Astrocyte (in vitro differentiated cells and primary cell): Measurements from ENCODE around the gene SYT2. TPM values are rescaled to one million over a fixed set of nuclear protein-coding genes. Genes with fewer than 3 reads are reported as not detected.

Source experiments
- DNase-seq: peaks from one replicate; pipeline ENCODE4 v3.0.0-alpha.2; 2010; ENCODE audit warnings: low read depth
- FAIRE-seq: peaks from 2 replicates; lab custom pipeline; 2011; peaks lifted over from hg19 to GRCh38; lab: Jason Lieb, UNC
- H2AFZ ChIP-seq: 2 replicates; pipeline ENCODE4 v1.6.0; 2012; ENCODE audit warnings: low read depth, low read length, inconsistent platforms
- H3K27ac ChIP-seq: 2 replicates; pipeline ENCODE4 v1.5.1; 2011; ENCODE audit warnings: low read depth, low read length, inconsistent platforms
- H3K27me3 ChIP-seq: 2 replicates; pipeline ENCODE4 v1.6.0; 2011; ENCODE audit warnings: low read length, inconsistent platforms; ENCODE audit not compliant: insufficient read depth
- H3K36me3 ChIP-seq: 2 replicates; pipeline ENCODE4 v1.5.1; 2011; ENCODE audit warnings: low read length, inconsistent platforms; ENCODE audit not compliant: insufficient read depth
- H3K4me1 ChIP-seq: 2 replicates; pipeline ENCODE4 v1.5.1; 2011; ENCODE audit warnings: low read length, inconsistent platforms; ENCODE audit not compliant: insufficient read depth
- H3K4me2 ChIP-seq: 2 replicates; pipeline ENCODE4 v1.6.0; 2012; ENCODE audit warnings: low read length, inconsistent platforms
- H3K4me3 ChIP-seq: 2 replicates; pipeline ENCODE4 v1.5.1; 2011; ENCODE audit warnings: low read depth, mild to moderate bottlenecking, low read length, inconsistent platforms; ENCODE audit not compliant: insufficient read depth
- H3K79me2 ChIP-seq: 2 replicates; pipeline ENCODE4 v1.6.0; 2012; ENCODE audit warnings: mild to moderate bottlenecking, low read length, inconsistent platforms; ENCODE audit not compliant: insufficient read depth
- H3K9ac ChIP-seq: 2 replicates; pipeline ENCODE4 v1.6.0; 2012; ENCODE audit warnings: mild to moderate bottlenecking, low read length, inconsistent platforms
- H3K9me3 ChIP-seq: 2 replicates; pipeline ENCODE4 v1.5.1; 2012; ENCODE audit warnings: low read depth, mild to moderate bottlenecking, low read length, inconsistent platforms; ENCODE audit not compliant: insufficient read depth
- H4K20me1 ChIP-seq: 2 replicates; pipeline ENCODE4 v1.6.0; 2012; ENCODE audit warnings: low read length, inconsistent platforms; ENCODE audit not compliant: insufficient read depth
- H3K27ac Mint-ChIP-seq: one replicate; pipeline ENCODE4 v1.8.0; 2021; ENCODE audit warnings: mild to moderate bottlenecking, mixed read lengths; ENCODE audit not compliant: unreplicated experiment
- H3K27me3 Mint-ChIP-seq: one replicate; pipeline ENCODE4 v1.8.0; 2021; ENCODE audit warnings: low read depth, mixed read lengths; ENCODE audit not compliant: unreplicated experiment
- H3K36me3 Mint-ChIP-seq: one replicate; pipeline ENCODE4 v1.8.0; 2021; ENCODE audit warnings: low read depth, mixed read lengths; ENCODE audit not compliant: unreplicated experiment
- H3K4me1 Mint-ChIP-seq: one replicate; pipeline ENCODE4 v1.8.0; 2021; ENCODE audit warnings: low read depth, mixed read lengths; ENCODE audit not compliant: unreplicated experiment
- H3K4me3 Mint-ChIP-seq: one replicate; pipeline ENCODE4 v1.8.0; 2021; ENCODE audit warnings: mild to moderate bottlenecking, moderate library complexity, mixed read lengths; ENCODE audit not compliant: unreplicated experiment
- H3K9me3 Mint-ChIP-seq: one replicate; pipeline ENCODE4 v1.8.0; 2021; ENCODE audit warnings: mild to moderate bottlenecking, mixed read lengths; ENCODE audit not compliant: unreplicated experiment
- EZH2 ChIP-seq: IDR thresholded peaks from 2 replicates; pipeline ENCODE4 v1.6.1; 2012; ENCODE audit warnings: mild to moderate bottlenecking, low read length, inconsistent platforms; ENCODE audit not compliant: insufficient read depth
- total RNA-seq: library from RNA; stranded (reverse); gene quantifications from 2 replicates; pipeline ENCODE4 v1.2.1, GENCODE V29; 2021
- TF ChIP-seq, protein P1 (sequence below): IDR thresholded peaks from 2 replicates; pipeline ENCODE4 v1.5.1; 2011; ENCODE audit warnings: low read depth, mild to moderate bottlenecking, inconsistent platforms, low read length, moderate library complexity; ENCODE audit not compliant: insufficient read depth

SYT2 gene
- total RNA-seq, 1 donor from 2014 or later = 0.27 TPM

DNA sequence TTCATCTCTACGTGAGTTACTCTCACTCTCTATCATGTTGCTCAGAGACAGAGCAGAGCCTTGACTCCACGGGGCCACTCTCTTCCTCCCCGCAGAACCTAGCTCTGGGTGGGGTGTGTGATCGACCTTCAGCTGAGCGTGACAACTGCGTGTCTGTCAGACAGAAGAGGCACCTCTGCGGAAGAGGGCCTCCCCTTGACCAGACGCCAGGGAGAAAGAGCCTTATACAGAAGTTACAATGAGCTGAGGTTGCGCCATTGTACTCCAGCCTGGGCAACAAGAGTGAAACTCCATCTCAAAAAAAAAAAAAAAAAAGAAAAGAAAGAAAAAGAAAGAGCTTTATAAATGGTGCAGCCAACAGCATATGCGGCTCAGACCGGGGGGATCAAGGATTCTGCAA lies 22.9 kb downstream of the SYT2 start:
- Histone ChIP-seq H3K36me3 (no peaks in the 10 kb centered on the region), H2AFZ (no peak overlapping the region), H3K9ac (no peak overlapping the region), H3K79me2 (no peaks in the 10 kb centered on the region), H3K27ac (no peak overlapping the region), H3K4me1 (no peaks in the 10 kb centered on the region), H3K4me3 (no peak overlapping the region), H4K20me1 (peaks cover 3% of the 10 kb centered on the region), H3K4me2 (no peak overlapping the region), H3K9me3 (no peaks in the 10 kb centered on the region), H3K27me3 (peaks cover 54% of the 10 kb centered on the region)
- no peak for FAIRE-seq
- H3K4me1 Mint-ChIP-seq = peaks cover 12% of the 10 kb centered on the region
- H3K4me3 Mint-ChIP-seq = no peak overlapping the region
- no peaks in the 10 kb centered on the region for H3K9me3 Mint-ChIP-seq
- H3K27me3 Mint-ChIP-seq = peaks cover 60% of the 10 kb centered on the region
- no peaks in the 10 kb centered on the region for H3K36me3 Mint-ChIP-seq
- H3K27ac Mint-ChIP-seq = no peak overlapping the region
- DNase-seq = no peak
- no peak for TF ChIP-seq EZH2
- TF ChIP-seq, protein P1, sequence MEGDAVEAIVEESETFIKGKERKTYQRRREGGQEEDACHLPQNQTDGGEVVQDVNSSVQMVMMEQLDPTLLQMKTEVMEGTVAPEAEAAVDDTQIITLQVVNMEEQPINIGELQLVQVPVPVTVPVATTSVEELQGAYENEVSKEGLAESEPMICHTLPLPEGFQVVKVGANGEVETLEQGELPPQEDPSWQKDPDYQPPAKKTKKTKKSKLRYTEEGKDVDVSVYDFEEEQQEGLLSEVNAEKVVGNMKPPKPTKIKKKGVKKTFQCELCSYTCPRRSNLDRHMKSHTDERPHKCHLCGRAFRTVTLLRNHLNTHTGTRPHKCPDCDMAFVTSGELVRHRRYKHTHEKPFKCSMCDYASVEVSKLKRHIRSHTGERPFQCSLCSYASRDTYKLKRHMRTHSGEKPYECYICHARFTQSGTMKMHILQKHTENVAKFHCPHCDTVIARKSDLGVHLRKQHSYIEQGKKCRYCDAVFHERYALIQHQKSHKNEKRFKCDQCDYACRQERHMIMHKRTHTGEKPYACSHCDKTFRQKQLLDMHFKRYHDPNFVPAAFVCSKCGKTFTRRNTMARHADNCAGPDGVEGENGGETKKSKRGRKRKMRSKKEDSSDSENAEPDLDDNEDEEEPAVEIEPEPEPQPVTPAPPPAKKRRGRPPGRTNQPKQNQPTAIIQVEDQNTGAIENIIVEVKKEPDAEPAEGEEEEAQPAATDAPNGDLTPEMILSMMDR = no peak

DNA sequence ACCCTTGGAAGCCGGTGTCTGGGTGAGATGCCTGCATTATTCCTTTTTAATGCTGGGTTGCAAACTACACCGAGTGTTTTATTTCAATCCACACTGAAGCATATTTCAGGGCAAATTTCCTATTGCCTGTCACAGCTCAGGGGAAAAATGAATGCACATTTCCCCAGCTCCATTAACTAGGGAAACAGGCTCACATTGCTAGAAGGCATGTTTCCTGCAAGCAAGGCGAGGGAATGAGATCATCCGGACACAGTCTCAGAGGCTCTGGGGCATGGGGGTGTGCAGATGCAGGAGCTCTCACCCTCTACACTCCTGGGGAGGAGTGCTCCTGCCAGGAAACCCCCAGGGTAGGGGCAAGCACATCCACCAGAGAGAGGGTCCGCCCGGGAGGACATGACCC lies 24.6 kb downstream of the SYT2 start:
- peaks cover 58% of the 10 kb centered on the region for H3K27me3 Mint-ChIP-seq
- Histone ChIP-seq H3K4me3 (no peak overlapping the region), H3K27me3 (peaks cover 52% of the 10 kb centered on the region)

DNA sequence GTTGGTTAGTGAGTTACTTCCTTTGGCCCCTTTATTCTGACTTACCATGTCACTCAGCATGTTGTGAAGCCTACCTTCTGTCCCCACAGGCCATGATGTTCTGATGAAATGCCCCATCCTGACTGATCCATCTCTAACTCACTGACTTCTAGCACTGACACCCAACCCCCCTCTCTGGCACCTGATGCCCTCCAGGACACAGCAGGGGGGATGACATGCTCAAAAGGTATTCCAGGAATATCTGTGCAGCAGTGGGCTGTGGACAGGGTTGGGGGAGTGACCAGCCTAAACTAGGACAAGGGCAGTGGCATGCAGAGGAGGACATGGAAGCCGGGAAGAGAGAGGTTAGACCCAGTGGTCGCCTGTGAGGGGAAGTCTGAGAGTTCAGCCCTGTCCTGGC lies 25.5 kb downstream of the SYT2 start:
- Histone ChIP-seq H3K27me3 (peaks cover 51% of the 10 kb centered on the region), H3K4me2 (no peak overlapping the region), H3K9me3 (no peaks in the 10 kb centered on the region), H3K27ac (no peak overlapping the region), H2AFZ (no peak overlapping the region), H3K79me2 (no peaks in the 10 kb centered on the region), H4K20me1 (no peaks in the 10 kb centered on the region), H3K9ac (no peak overlapping the region), H3K4me1 (no peaks in the 10 kb centered on the region), H3K4me3 (no peak overlapping the region), H3K36me3 (no peaks in the 10 kb centered on the region)
- H3K27me3 Mint-ChIP-seq = peaks cover 56% of the 10 kb centered on the region
- no peak overlapping the region for H3K27ac Mint-ChIP-seq
- H3K9me3 Mint-ChIP-seq = no peaks in the 10 kb centered on the region
- FAIRE-seq = no peak
- peaks cover 12% of the 10 kb centered on the region for H3K4me1 Mint-ChIP-seq
- no peak for DNase-seq
- no peak overlapping the region for H3K4me3 Mint-ChIP-seq
- TF ChIP-seq, protein P1 = no peak
- TF ChIP-seq EZH2 = no peak
- H3K36me3 Mint-ChIP-seq = no peaks in the 10 kb centered on the region

More for the DNA sequence above, 24.6 kb downstream of the SYT2 start:
- H3K4me1 Mint-ChIP-seq = peaks cover 12% of the 10 kb centered on the region
- H3K36me3 ChIP-seq = no peaks in the 10 kb centered on the region
- H3K27ac ChIP-seq = no peak overlapping the region
- H3K9me3 Mint-ChIP-seq = no peaks in the 10 kb centered on the region
- H4K20me1 ChIP-seq = no peaks in the 10 kb centered on the region
- no peak overlapping the region for H2AFZ ChIP-seq
- H3K36me3 Mint-ChIP-seq = no peaks in the 10 kb centered on the region
- FAIRE-seq (no peak), DNase-seq (no peak)
- H3K4me3 Mint-ChIP-seq = no peak overlapping the region
- TF ChIP-seq EZH2 = no peak
- TF ChIP-seq, protein P1 = no peak
- no peak overlapping the region for H3K9ac ChIP-seq
- no peak overlapping the region for H3K27ac Mint-ChIP-seq
- no peaks in the 10 kb centered on the region for H3K79me2 ChIP-seq
- no peak overlapping the region for H3K4me2 ChIP-seq
- no peaks in the 10 kb centered on the region for H3K4me1 ChIP-seq
- no peaks in the 10 kb centered on the region for H3K9me3 ChIP-seq
